Sigmoid colon (tissue), 7 donors: ENCODE data around the gene TNFAIP8. TPM values are rescaled to one million over a fixed set of nuclear protein-coding genes. Genes with fewer than 3 reads are reported as not detected.

Source experiments
- DNase-seq: peaks from one replicate; pipeline ENCODE4 v3.0.0-alpha.2; 2019
- H3K27ac ChIP-seq, 4 donors: fragments of 200-600 bp; sonication (generic); one replicate each; pipeline ENCODE4 v1.5.1; 2016 to 2019; ENCODE audit warnings: mild to moderate bottlenecking in 1 of 4
- H3K27me3 ChIP-seq, 3 donors: fragments of 200-600 bp; sonication (generic); one replicate each; pipeline ENCODE4 v1.5.1; 2019; ENCODE audit warnings: mild to moderate bottlenecking in 1 of 3
- H3K36me3 ChIP-seq, 4 donors: fragments of 200-600 bp; sonication (generic); one replicate each; pipeline ENCODE4 v1.5.1; 2016 to 2019
- H3K4me1 ChIP-seq, 4 donors: fragments of 200-600 bp; sonication (generic); one replicate each; pipeline ENCODE4 v1.5.1; 2017 to 2019
- H3K4me3 ChIP-seq, 4 donors: fragments of 200-600 bp; sonication (generic); one replicate each; pipeline ENCODE4 v1.5.1; 2017 to 2019; ENCODE audit warnings: mild to moderate bottlenecking in 2 of 4, moderate library complexity in 1 of 4
- H3K9me3 ChIP-seq, 4 donors: fragments of 200-600 bp in 3 of 4; sonication (generic) in 3 of 4; one replicate each; pipeline versions ENCODE4 v1.5.1 to v1.6.1; 2013 to 2019
- CTCF ChIP-seq, 4 experiments: fragments of 450-650 bp in 3 of 4; fragments of 200-600 bp in 1 of 4; IDR thresholded peaks; one replicate each; pipeline ENCODE4 v1.5.1; 2016 to 2019; ENCODE audit warnings: antibody characterized with exemption in 4 of 4, mild to moderate bottlenecking in 3 of 4, moderate library complexity in 2 of 4
- EP300 ChIP-seq, 4 donors: sonication (generic); formaldehyde crosslinking; IDR thresholded peaks; one replicate each; pipeline ENCODE4 v1.6.1; 2017; ENCODE audit warnings: antibody characterized with exemption in 4 of 4
- POLR2A ChIP-seq, 2 donors: fragments of 450-650 bp; IDR thresholded peaks; one replicate each; pipeline ENCODE4 v1.6.1; 2016; ENCODE audit warnings: antibody characterized with exemption in 2 of 2, mild to moderate bottlenecking in 2 of 2, moderate library complexity in 2 of 2
- POLR2AphosphoS5 ChIP-seq, 4 donors: sonication (generic); formaldehyde crosslinking; IDR thresholded peaks; one replicate each; pipeline ENCODE4 v1.6.1; 2017; ENCODE audit warnings: antibody characterized with exemption in 4 of 4
- WGBS, 2 donors: extraction: QIAGEN DNeasy Blood & Tissue Kit; methylation state at CpG; one replicate each; pipeline ENCODE4 v1.1.7; 2013; 5-methylcytosine and 5-hydroxymethylcytosine counted together
- intact Hi-C: fragments of 100-400 bp; cut with DNase I; formaldehyde crosslinking; loops from one replicate; pipeline ENCODE4 v1.15.1; 2023
- polyA plus RNA-seq, 3 donors: library from polyadenylated mRNA; stranded (reverse); fragments of 200-250 nt; gene quantifications; one replicate each; pipeline ENCODE4 v1.2.3, GENCODE V29; 2013
- total RNA-seq, 4 donors: library from RNA; depleted of rRNA; stranded (reverse); fragments of >200 nt; gene quantifications; one replicate each; pipeline ENCODE4 v1.1.0, GENCODE V29; 2016
- donor health status: healthy with polysubstance abuse.
- donor health status: Bipolar disorder and iron deficiency.
- donor health status: healthy.

The TNFAIP8 gene
- total and polyA plus RNA-seq, 7 donors = 6.9 to 55.8 (median 14.8) TPM

- H3K4me1 ChIP-seq = peaks cover 0 to 48% (median 29%) of the 10 kb centered on the region in 4 donors
- H3K4me3 ChIP-seq = no peak overlapping the region
- DNase-seq = no peak
- no peaks in the 10 kb centered on the region for H3K36me3 ChIP-seq
- TF ChIP-seq POLR2AphosphoS5 (IDR thresholded peaks at IDR 0.05) = no peak
- TF ChIP-seq EP300 (IDR thresholded peaks at IDR 0.05) = no peak
- no peak for TF ChIP-seq CTCF (IDR thresholded peaks at IDR 0.05)
- no peak for TF ChIP-seq POLR2A (IDR thresholded peaks at IDR 0.05)
- H3K27me3 ChIP-seq = no peaks in the 10 kb centered on the region
- 82 to 88% methylated on average over 3 of the region's 3 CpGs for WGBS, 2 donors
- H3K27ac ChIP-seq = peak overlapping the region in 1 of 4 donors; percentile 48
- no peaks in the 10 kb centered on the region for H3K9me3 ChIP-seq
- intact Hi-C loops = no loop called here
These were observed 29.8 kb downstream of the TNFAIP8 start for GRCh38 chr5:119385536-119386128.

- H3K27ac ChIP-seq = peak overlapping the region in 2 of 4 donors; percentile 10 to 64
- no peak overlapping the region for H3K4me3 ChIP-seq
- no peak for DNase-seq
- TF ChIP-seq POLR2A (IDR thresholded peaks at IDR 0.05) (no peak), POLR2AphosphoS5 (IDR thresholded peaks at IDR 0.05) (no peak), EP300 (IDR thresholded peaks at IDR 0.05) (no peak), CTCF (IDR thresholded peaks at IDR 0.05) (no peak)
- no peaks in the 10 kb centered on the region for H3K36me3 ChIP-seq
- H3K4me1 ChIP-seq = peaks cover 0 to 48% (median 29%) of the 10 kb centered on the region in 4 donors
- WGBS, 2 donors = 26 to 64% methylated on average over 6 of the region's 6 CpGs
- intact Hi-C loops = no loop called here
- no peaks in the 10 kb centered on the region for H3K9me3 ChIP-seq
- no peaks in the 10 kb centered on the region for H3K27me3 ChIP-seq
These were observed 31.0 kb downstream of the TNFAIP8 start for GRCh38 chr5:119386596-119387344.

GRCh38 chr5:119387945-119388618 lies 32.3 kb downstream of the TNFAIP8 start:
- H3K27ac ChIP-seq = peak overlapping the region in 2 of 4 donors; percentile 12 to 64
- WGBS, 2 donors = 59 to 72% methylated on average over 2 of the region's 2 CpGs
- DNase-seq = no peak
- intact Hi-C loops = no loop called here
- no peak for TF ChIP-seq POLR2AphosphoS5 (IDR thresholded peaks at IDR 0.05)
- TF ChIP-seq CTCF (IDR thresholded peaks at IDR 0.05) = no peak
- TF ChIP-seq EP300 (IDR thresholded peaks at IDR 0.05) = no peak
- no peak for TF ChIP-seq POLR2A (IDR thresholded peaks at IDR 0.05)
- no peaks in the 10 kb centered on the region for H3K36me3 ChIP-seq
- peaks cover 0 to 48% (median 29%) of the 10 kb centered on the region in 4 donors for H3K4me1 ChIP-seq
- H3K4me3 ChIP-seq = no peak overlapping the region
- no peaks in the 10 kb centered on the region for H3K27me3 ChIP-seq
- H3K9me3 ChIP-seq = no peaks in the 10 kb centered on the region

GRCh38 chr5:119388619-119389190 lies 32.9 kb downstream of the TNFAIP8 start:
- peaks cover 0 to 48% (median 29%) of the 10 kb centered on the region in 4 donors for H3K4me1 ChIP-seq
- no peak overlapping the region for H3K4me3 ChIP-seq
- H3K27ac ChIP-seq = peak overlapping the region in 3 of 4 donors; percentile 3 to 64 (median 12)
- DNase-seq = no peak
- no peaks in the 10 kb centered on the region for H3K27me3 ChIP-seq
- H3K9me3 ChIP-seq = no peaks in the 10 kb centered on the region
- no peaks in the 10 kb centered on the region for H3K36me3 ChIP-seq
- intact Hi-C loops = no loop called here
- 93 to 96% methylated on average over 5 of the region's 5 CpGs for WGBS, 2 donors
- TF ChIP-seq CTCF (IDR thresholded peaks at IDR 0.05) (no peak), EP300 (IDR thresholded peaks at IDR 0.05) (no peak), POLR2AphosphoS5 (IDR thresholded peaks at IDR 0.05) (no peak), POLR2A (IDR thresholded peaks at IDR 0.05) (no peak)
